HCT116 (cell line): Measurements from ENCODE around the gene STARD7.

Source experiments
- POLR2A ChIP-seq: IDR thresholded peaks from 2 replicates; pipeline ENCODE4 v1.7.0; 2011; ENCODE audit warnings: borderline replicate concordance; ENCODE audit not compliant: insufficient read depth, insufficient read length; ENCODE audit errors: extremely low read depth
- RAD21 ChIP-seq: IDR thresholded peaks from 2 replicates; pipeline ENCODE4 v1.6.1; 2012; ENCODE audit warnings: low read depth, mild to moderate bottlenecking
- SIN3A ChIP-seq: IDR thresholded peaks from 2 replicates; pipeline ENCODE4 v1.6.1; 2012; ENCODE audit warnings: low read depth
- TF ChIP-seq, protein P1 (sequence below), 3 experiments: fragments of 200-600 bp in 1 of 3; sonication (generic) in 1 of 3; IDR thresholded peaks in 2 of 3; conservative IDR thresholded peaks in 1 of 3; 2 replicates each; pipeline ENCODE4 v1.5.1; 2012 to 2017; ENCODE audit warnings: low read depth in 2 of 3, low read length in 2 of 3, antibody characterized with exemption in 1 of 3, borderline replicate concordance in 1 of 3, control low read depth in 1 of 3, mild to moderate bottlenecking in 1 of 3, mixed read lengths in 1 of 3, mixed run types in 1 of 3, moderate library complexity in 1 of 3; ENCODE audit not compliant: insufficient read depth in 1 of 3

DNA sequence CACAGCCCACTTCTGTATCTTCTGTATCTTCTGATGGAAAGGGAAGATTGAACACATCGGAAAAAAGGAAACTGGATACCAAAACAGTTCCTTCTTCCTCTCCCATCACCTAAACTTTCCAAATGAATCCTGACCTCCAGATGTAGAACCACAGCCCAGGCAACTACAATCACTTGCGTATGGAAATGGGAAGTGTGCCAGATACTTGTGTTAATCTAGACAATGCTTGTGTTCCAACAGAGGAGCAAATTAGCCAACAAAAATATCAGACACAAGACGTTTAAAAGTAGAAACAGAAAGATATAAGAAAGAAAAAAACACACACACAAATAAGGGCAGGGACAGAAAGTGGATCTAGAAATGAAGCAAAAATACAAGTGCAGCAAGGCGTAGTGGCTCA lies 32.0 kb downstream of the STARD7 start:
- TF ChIP-seq POLR2A = no peak
- TF ChIP-seq SIN3A = no peak
- no peak for TF ChIP-seq RAD21
- TF ChIP-seq, protein P1, sequence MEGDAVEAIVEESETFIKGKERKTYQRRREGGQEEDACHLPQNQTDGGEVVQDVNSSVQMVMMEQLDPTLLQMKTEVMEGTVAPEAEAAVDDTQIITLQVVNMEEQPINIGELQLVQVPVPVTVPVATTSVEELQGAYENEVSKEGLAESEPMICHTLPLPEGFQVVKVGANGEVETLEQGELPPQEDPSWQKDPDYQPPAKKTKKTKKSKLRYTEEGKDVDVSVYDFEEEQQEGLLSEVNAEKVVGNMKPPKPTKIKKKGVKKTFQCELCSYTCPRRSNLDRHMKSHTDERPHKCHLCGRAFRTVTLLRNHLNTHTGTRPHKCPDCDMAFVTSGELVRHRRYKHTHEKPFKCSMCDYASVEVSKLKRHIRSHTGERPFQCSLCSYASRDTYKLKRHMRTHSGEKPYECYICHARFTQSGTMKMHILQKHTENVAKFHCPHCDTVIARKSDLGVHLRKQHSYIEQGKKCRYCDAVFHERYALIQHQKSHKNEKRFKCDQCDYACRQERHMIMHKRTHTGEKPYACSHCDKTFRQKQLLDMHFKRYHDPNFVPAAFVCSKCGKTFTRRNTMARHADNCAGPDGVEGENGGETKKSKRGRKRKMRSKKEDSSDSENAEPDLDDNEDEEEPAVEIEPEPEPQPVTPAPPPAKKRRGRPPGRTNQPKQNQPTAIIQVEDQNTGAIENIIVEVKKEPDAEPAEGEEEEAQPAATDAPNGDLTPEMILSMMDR (IDR thresholded peaks at IDR 0.05 in 2 of 3, conservative IDR thresholded peaks at IDR 0.05 in 1 of 3; ENCODE audit: borderline replicate concordance in 1 of 3, insufficient read depth in 1 of 3, low read depth in 2 of 3, low read length in 2 of 3) = no peak
